Bronchus fibroblast of lung (primary cell): Measurements from ENCODE around the gene WDR5. TPM values are rescaled to one million over a fixed set of nuclear protein-coding genes. Genes with fewer than 3 reads are reported as not detected.

Experiments
- total RNA-seq: library from RNA; depleted of rRNA; stranded (reverse); fragments of >200 nt; gene quantifications from 2 replicates; pipeline ENCODE4 v1.2.3, GENCODE V29; 2015

Gene WDR5
- total RNA-seq, result 24.4 and 25.3 TPM in 2 replicates

GRCh38 chr9:134135343-134136117 is at the start of gene WDR5:
Gene WDR5 (plus strand): TSS chr9:134136082. CDS start chr9:134139878, 3,796 bp downstream.

Other genes with a start within 250 kb of the WDR5 start
- gene VAV2, start 143.8 kb upstream of the WDR5 start, total RNA-seq, result 8.7 and 8.8 TPM in 2 replicates
- gene BRD3OS, start 110.6 kb upstream of the WDR5 start, total RNA-seq, result 19.9 and 26.2 TPM in 2 replicates
- 7.6 and 9.2 TPM in 2 replicates for gene BRD3, start 68.1 kb upstream of the WDR5 start, total RNA-seq
- not detected in 2 replicates for gene RNU6ATAC, start 28.5 kb downstream of the WDR5 start, total RNA-seq
- gene RXRA, start 190.4 kb downstream of the WDR5 start, total RNA-seq, result 21.4 and 23.5 TPM in 2 replicates